Endothelial cell (in vitro differentiated cells): ENCODE data around the gene PTPRN2. TPM values are rescaled to one million over a fixed set of nuclear protein-coding genes. Genes with fewer than 3 reads are reported as not detected.
A peak's percentile ranks its signal among the peaks of the same experiment; 100 is the strongest.

Experiments used
- DNase-seq: peaks from one replicate; pipeline ENCODE4 v3.0.0; 2021; ENCODE audit warnings: low spot score
- H3K27ac Mint-ChIP-seq: one replicate; pipeline ENCODE4 v1.8.0; 2021; ENCODE audit warnings: mixed read lengths, inconsistent platforms; ENCODE audit not compliant: unreplicated experiment
- H3K27me3 Mint-ChIP-seq: one replicate; pipeline ENCODE4 v1.8.0; 2021; ENCODE audit warnings: mild to moderate bottlenecking, moderate library complexity, mixed read lengths, inconsistent platforms; ENCODE audit not compliant: unreplicated experiment
- H3K36me3 Mint-ChIP-seq: one replicate; pipeline ENCODE4 v1.8.0; 2021; ENCODE audit warnings: mild to moderate bottlenecking, low read depth, mixed read lengths, inconsistent platforms; ENCODE audit not compliant: unreplicated experiment
- H3K4me1 Mint-ChIP-seq: one replicate; pipeline ENCODE4 v1.8.0; 2021; ENCODE audit warnings: mild to moderate bottlenecking, mixed read lengths, inconsistent platforms; ENCODE audit not compliant: unreplicated experiment
- H3K4me3 Mint-ChIP-seq: one replicate; pipeline ENCODE4 v1.8.0; 2021; ENCODE audit warnings: mild to moderate bottlenecking, mixed read lengths, inconsistent platforms; ENCODE audit not compliant: unreplicated experiment
- H3K9me3 Mint-ChIP-seq: one replicate; pipeline ENCODE4 v1.8.0; 2021; ENCODE audit warnings: mixed read lengths, inconsistent platforms; ENCODE audit not compliant: unreplicated experiment
- total RNA-seq: library from RNA; stranded (reverse); fragmentation: NEBNext Ultra II Directional; extraction: Animal tissue kit (Norgen Biotek cat#: 25700); gene quantifications from one replicate; pipeline ENCODE4 v1.2.1, GENCODE V29; 2021; ENCODE audit not compliant: unreplicated experiment
- TF ChIP-seq, protein P1 (sequence below): fragments of 200-600 bp; sonication (generic); IDR thresholded peaks from one replicate; pipeline ENCODE4 v1.5.0; 2021; ENCODE audit warnings: antibody characterized with exemption; ENCODE audit not compliant: unreplicated experiment

PTPRN2 gene
- total RNA-seq, 1 donor from 2014 or later: 0.18 TPM

DNA sequence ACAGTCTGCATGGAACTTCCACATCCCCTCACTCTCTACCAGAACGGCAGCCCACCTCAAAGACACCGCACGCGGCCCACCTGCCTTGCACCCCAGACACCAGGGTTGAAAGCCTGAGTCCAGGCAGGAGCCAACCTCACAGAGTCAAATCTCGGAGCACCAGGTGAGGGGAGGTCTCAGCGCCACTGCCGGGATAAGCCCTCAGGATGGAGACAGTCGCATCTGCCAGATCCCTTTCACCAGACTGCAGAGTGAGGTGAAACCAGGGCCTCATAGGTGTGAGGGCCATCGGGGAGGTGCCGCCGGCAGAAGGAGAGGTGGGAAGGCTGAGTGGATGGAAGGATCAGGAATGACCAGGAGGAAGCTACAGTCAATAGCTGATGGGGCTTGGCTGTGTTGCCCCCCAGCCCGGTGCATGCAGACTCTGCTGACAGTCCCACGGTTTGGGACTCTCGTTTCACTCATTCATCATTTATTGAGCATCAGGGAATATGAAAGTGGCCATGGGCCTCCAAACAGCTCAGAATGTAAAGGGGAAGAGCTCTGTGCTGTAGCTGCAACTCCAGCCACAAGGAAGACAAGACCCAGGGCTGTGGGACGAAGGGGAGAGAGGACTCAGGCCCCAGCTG lies 315.0 kb downstream of the PTPRN2 start:
- Mint-ChIP-seq H3K4me1 (no peaks in the 10 kb centered on the region), H3K36me3 (peaks cover 20% of the 10 kb centered on the region), H3K27ac (peak overlapping the region; percentile 68), H3K9me3 (peaks cover 29% of the 10 kb centered on the region), H3K4me3 (peak overlapping the region; percentile 39), H3K27me3 (peaks cover 28% of the 10 kb centered on the region)
- TF ChIP-seq, protein P1, sequence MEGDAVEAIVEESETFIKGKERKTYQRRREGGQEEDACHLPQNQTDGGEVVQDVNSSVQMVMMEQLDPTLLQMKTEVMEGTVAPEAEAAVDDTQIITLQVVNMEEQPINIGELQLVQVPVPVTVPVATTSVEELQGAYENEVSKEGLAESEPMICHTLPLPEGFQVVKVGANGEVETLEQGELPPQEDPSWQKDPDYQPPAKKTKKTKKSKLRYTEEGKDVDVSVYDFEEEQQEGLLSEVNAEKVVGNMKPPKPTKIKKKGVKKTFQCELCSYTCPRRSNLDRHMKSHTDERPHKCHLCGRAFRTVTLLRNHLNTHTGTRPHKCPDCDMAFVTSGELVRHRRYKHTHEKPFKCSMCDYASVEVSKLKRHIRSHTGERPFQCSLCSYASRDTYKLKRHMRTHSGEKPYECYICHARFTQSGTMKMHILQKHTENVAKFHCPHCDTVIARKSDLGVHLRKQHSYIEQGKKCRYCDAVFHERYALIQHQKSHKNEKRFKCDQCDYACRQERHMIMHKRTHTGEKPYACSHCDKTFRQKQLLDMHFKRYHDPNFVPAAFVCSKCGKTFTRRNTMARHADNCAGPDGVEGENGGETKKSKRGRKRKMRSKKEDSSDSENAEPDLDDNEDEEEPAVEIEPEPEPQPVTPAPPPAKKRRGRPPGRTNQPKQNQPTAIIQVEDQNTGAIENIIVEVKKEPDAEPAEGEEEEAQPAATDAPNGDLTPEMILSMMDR: no peak
- DNase-seq: no peak

DNA sequence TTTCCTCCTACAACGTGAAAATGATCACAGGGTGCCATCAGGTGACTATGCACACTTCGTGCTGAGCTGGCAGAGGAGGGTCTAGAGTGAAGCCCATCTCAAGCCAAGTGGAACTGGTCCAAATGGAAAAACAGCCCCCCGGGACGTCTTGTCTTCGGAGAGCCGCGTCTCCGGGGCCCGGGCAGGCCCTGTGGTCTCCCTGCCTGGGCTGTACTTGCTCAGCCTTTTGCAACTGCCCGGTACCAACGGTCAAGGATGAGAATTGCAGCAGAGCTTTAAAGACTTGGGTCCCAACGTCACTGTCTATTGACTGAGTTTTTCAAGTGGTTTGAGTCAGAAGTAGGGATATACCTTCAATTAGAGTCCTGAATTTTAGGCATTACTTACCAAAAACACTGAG lies 315.5 kb downstream of the PTPRN2 start:
- H3K27ac Mint-ChIP-seq: no peak overlapping the region

DNA sequence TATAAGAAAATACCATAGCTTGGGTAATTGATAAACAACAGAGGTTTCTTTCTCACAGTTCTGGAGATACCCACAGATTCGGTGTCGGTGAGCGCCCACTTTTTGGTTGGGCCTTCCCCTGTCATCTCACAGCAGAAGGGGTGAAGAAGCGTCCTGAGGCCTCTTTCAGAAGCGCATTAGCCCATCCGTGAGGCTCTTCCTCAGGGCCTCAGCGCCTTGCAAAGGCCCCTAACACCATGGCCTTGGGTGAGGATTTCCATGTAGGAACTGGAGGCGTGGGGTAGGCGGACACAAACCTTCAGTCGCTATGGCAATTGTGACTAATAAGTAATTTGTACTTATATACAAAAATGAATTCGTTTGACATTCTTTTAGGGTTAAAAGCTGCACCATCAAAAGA lies 316.0 kb downstream of the PTPRN2 start:
- Mint-ChIP-seq H3K27ac (no peak overlapping the region), H3K9me3 (peaks cover 36% of the 10 kb centered on the region), H3K4me3 (no peak overlapping the region), H3K4me1 (no peaks in the 10 kb centered on the region), H3K36me3 (peaks cover 21% of the 10 kb centered on the region), H3K27me3 (peaks cover 30% of the 10 kb centered on the region)
- no peak for DNase-seq
- TF ChIP-seq, protein P1: no peak

More for the DNA sequence above, 315.5 kb downstream of the PTPRN2 start:
- H3K9me3 Mint-ChIP-seq: peaks cover 34% of the 10 kb centered on the region
- peaks cover 21% of the 10 kb centered on the region for H3K36me3 Mint-ChIP-seq
- DNase-seq: no peak
- TF ChIP-seq, protein P1: no peak
- no peaks in the 10 kb centered on the region for H3K4me1 Mint-ChIP-seq
- peaks cover 30% of the 10 kb centered on the region for H3K27me3 Mint-ChIP-seq
- H3K4me3 Mint-ChIP-seq: no peak overlapping the region

DNA sequence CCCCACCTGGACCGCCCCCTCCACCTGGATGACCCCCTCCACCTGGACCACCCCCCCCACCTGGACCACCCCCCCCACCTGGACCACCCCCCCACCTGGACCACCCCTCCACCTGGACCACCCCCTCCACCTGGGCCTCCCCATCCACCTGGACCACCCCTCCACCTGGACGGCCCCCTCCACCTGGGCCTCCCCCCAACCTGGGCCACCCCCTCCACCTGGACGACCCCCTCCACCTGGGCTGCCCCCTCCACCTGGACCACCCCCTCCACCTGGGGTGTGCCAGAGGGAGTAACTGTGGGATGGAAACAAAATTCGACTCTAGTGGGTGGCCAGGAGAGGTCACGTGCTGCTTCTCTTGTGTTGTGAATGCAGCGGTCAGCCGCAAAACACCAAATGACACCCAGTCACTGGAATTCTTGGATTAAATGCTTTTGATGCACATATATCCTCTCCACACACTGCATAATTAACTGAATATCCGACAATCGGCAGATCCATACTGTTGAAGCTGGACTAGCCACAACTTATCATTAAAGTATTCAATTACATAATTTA lies 316.7 kb downstream of the PTPRN2 start:
- H3K36me3 Mint-ChIP-seq: peaks cover 21% of the 10 kb centered on the region
- H3K4me1 Mint-ChIP-seq: no peaks in the 10 kb centered on the region
- H3K9me3 Mint-ChIP-seq: peaks cover 40% of the 10 kb centered on the region
- no peak overlapping the region for H3K4me3 Mint-ChIP-seq
- no peak overlapping the region for H3K27ac Mint-ChIP-seq
- TF ChIP-seq, protein P1: no peak
- H3K27me3 Mint-ChIP-seq: peaks cover 34% of the 10 kb centered on the region
- no peak for DNase-seq

DNA sequence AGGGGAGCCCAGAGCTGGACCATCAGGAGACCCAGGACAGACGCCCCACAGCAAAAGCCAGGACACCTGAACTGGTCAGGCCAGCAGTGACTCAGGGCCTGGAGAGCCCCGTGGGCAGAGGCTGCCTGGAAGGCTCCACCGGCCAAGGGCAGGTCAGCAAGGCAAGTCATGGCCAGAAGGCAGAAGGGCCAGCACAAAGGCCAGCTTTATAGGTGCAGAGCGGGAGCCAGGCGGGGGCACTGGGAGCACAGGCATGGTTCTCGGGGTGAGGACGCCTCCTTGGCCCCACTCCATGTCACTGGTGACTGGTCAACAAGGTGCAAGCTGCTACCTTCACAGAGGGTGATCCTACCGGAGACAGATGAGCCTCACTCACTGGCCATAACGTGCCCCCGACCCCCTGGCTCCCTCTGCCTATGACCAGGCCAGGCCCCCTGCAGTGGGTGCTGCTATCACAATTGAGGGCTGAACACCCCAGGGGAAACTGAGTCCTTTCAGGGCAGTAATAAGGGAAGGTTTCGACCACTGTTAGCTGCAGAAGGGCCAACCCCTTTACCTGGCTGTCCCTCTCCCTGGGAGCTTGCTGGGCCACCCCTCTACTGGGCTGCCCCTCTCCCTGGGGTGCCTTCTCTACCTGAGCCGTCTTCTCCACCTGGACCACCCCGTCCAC lies 317.4 kb downstream of the PTPRN2 start:
- no peak for DNase-seq
- Mint-ChIP-seq H3K4me3 (no peak overlapping the region), H3K4me1 (no peaks in the 10 kb centered on the region), H3K9me3 (peaks cover 33% of the 10 kb centered on the region), H3K27ac (no peak overlapping the region), H3K36me3 (peaks cover 21% of the 10 kb centered on the region), H3K27me3 (peaks cover 29% of the 10 kb centered on the region)
- TF ChIP-seq, protein P1: no peak
